Fibroblast of mammary gland (primary cell): ENCODE measurements around the gene CRIM1.
"Not testable (repeated sequence)": the region's sequence is repeated elsewhere in the genome, so short reads cannot be mapped to it uniquely, and the experiment has no call there.

ENCODE experiments used
- DNase-seq: peaks from one replicate; pipeline ENCODE4 v3.0.0-alpha.2; 2010; ENCODE audit warnings: low read depth
- H3K4me3 ChIP-seq: 2 replicates; pipeline ENCODE4 v1.5.1; 2011; ENCODE audit warnings: low read depth, mild to moderate bottlenecking, low read length, moderate library complexity; ENCODE audit not compliant: control insufficient read depth
- CTCF ChIP-seq: conservative IDR thresholded peaks from 2 replicates; pipeline ENCODE4 v1.5.1; 2011; ENCODE audit warnings: low read depth, low read length, inconsistent platforms; ENCODE audit not compliant: control insufficient read depth, insufficient read depth

Gene CRIM1

GRCh38 chr2:36357847-36358659 is 2.5 kb downstream of the CRIM1 start:
- peak; percentile 62 for TF ChIP-seq CTCF
- peak overlapping the region; percentile 90 for H3K4me3 ChIP-seq
- DNase-seq: peak; percentile 80

GRCh38 chr2:36359067-36359466 is 3.5 kb downstream of the CRIM1 start:
- no peak overlapping the region for H3K4me3 ChIP-seq
- DNase-seq: peak; percentile 37
- TF ChIP-seq CTCF: peak; percentile 30

GRCh38 chr2:36360063-36360462 is 4.5 kb downstream of the CRIM1 start:
- no peak for TF ChIP-seq CTCF
- DNase-seq: no peak
- H3K4me3 ChIP-seq: no peak overlapping the region

- DNase-seq: no peak
- no peak overlapping the region for H3K4me3 ChIP-seq
- TF ChIP-seq CTCF: no peak
Measured at GRCh38 chr2:36360834-36361233, 5.3 kb downstream of the CRIM1 start.

- DNase-seq: peak; percentile 60
- no peak for TF ChIP-seq CTCF
- no peak overlapping the region for H3K4me3 ChIP-seq
Measured at GRCh38 chr2:36361396-36361795, 5.8 kb downstream of the CRIM1 start.

- H3K4me3 ChIP-seq: no peak overlapping the region
- TF ChIP-seq CTCF: no peak
- DNase-seq: peak; percentile 69
Measured at GRCh38 chr2:36362291-36362690, 6.7 kb downstream of the CRIM1 start.

- DNase-seq, H3K4me3 ChIP-seq: not testable (repeated sequence)
Measured at GRCh38 chr2:36363085-36363484, 7.5 kb downstream of the CRIM1 start.
